OCI-LY3 (cell line): ENCODE measurements around the gene DYNC1LI1.

ENCODE experiments used
- H2AFZ ChIP-seq: fragments of 200-600, 300-600 bp; shearing (Covaris generic); 2 replicates; pipeline ENCODE4 v1.6.0; 2014; ENCODE audit warnings: antibody characterized with exemption, low read depth, low read length
- H3K27ac ChIP-seq: fragments of 200-600, 300-600 bp; sonication (generic); 2 replicates; pipeline ENCODE4 v1.5.1; 2014; ENCODE audit warnings: mild to moderate bottlenecking, low read length, moderate library complexity, mixed read lengths
- H3K27me3 ChIP-seq: fragments of 200-600, 300-600 bp; sonication (generic); 2 replicates; pipeline ENCODE4 v1.6.1; 2014; ENCODE audit warnings: low read depth, low read length, mixed read lengths
- H3K36me3 ChIP-seq: fragments of 200-600, 300-600 bp; sonication (generic); replicated peaks from 2 replicates; pipeline ENCODE3; 2014; ENCODE audit warnings: low read depth, low read length, mixed read lengths
- H3K4me1 ChIP-seq: fragments of 300-600, 200-600 bp; sonication (generic); 2 replicates; pipeline ENCODE4 v1.6.1; 2014; ENCODE audit warnings: low read length, mixed read lengths
- H3K4me2 ChIP-seq: fragments of 200-600, 300-600 bp; sonication (generic); 2 replicates; pipeline ENCODE4 v1.6.1; 2014; ENCODE audit warnings: low read length, mixed read lengths
- H3K4me3 ChIP-seq: fragments of 300-600, 200-600 bp; sonication (generic); 2 replicates; pipeline ENCODE4 v1.5.1; 2014; ENCODE audit warnings: antibody characterized with exemption, mild to moderate bottlenecking, low read length, moderate library complexity
- H3K79me2 ChIP-seq: fragments of 300-600, 200-600 bp; shearing (Covaris generic); 2 replicates; pipeline ENCODE4 v1.6.1; 2014; ENCODE audit warnings: mild to moderate bottlenecking, low read length, mixed read lengths
- H3K9ac ChIP-seq: fragments of 300-600, 200-600 bp; shearing (Covaris generic); 2 replicates; pipeline ENCODE4 v1.6.0; 2014; ENCODE audit warnings: mild to moderate bottlenecking, low read length, moderate library complexity
- H3K9me3 ChIP-seq: fragments of 200-600, 300-600 bp; shearing (Covaris generic); 2 replicates; pipeline ENCODE4 v1.6.1; 2014; ENCODE audit warnings: low read length, mixed read lengths; ENCODE audit not compliant: insufficient read depth
- H4K20me1 ChIP-seq: fragments of 200-600, 300-600 bp; sonication (generic); 2 replicates; pipeline ENCODE4 v1.6.1; 2016; ENCODE audit warnings: low read length, mixed read lengths; ENCODE audit not compliant: insufficient read depth
- CTCF ChIP-seq: fragments of 200-600, 300-600 bp; sonication (generic); IDR thresholded peaks from 2 replicates; pipeline ENCODE4 v1.5.1; 2014; ENCODE audit warnings: antibody characterized with exemption, low read length, low read depth
- EZH2phosphoT487 ChIP-seq: fragments of 200-600 bp; shearing (Covaris generic); IDR thresholded peaks from 2 replicates; pipeline ENCODE4 v1.6.1; 2018; ENCODE audit warnings: antibody characterized with exemption, mixed run types, low read depth

The DYNC1LI1 gene

GRCh38 chr3:32498992-32499391, 71.7 kb downstream of the DYNC1LI1 start:
- Histone ChIP-seq H4K20me1 (peaks cover 4% of the 10 kb centered on the region; the same call in 1 of the 2 replicates), H3K4me3 (no peak overlapping the region), H3K27ac (no peak overlapping the region), H3K4me1 (peaks cover 50% of the 10 kb centered on the region), H3K9me3 (no peaks in the 10 kb centered on the region), H2AFZ (no peak overlapping the region), H3K4me2 (peak overlapping the region; percentile 62; the same call in 1 of the 2 replicates), H3K27me3 (no peaks in the 10 kb centered on the region), H3K79me2 (peaks cover 24% of the 10 kb centered on the region), H3K9ac (no peak overlapping the region), H3K36me3 (peaks cover 6% of the 10 kb centered on the region)
- TF ChIP-seq EZH2phosphoT487, result no peak
- no peak for TF ChIP-seq CTCF

- peak overlapping the region; percentile 24 for H3K4me3 ChIP-seq
- peak overlapping the region; percentile 62 for H3K4me2 ChIP-seq
- H3K79me2 ChIP-seq, result peaks cover 30% of the 10 kb centered on the region
- peaks cover 6% of the 10 kb centered on the region for H3K36me3 ChIP-seq
- peaks cover 57% of the 10 kb centered on the region for H3K4me1 ChIP-seq
- H2AFZ ChIP-seq, result no peak overlapping the region
- TF ChIP-seq CTCF, result no peak
- TF ChIP-seq EZH2phosphoT487, result no peak
- peaks cover 11% of the 10 kb centered on the region; the same call in 1 of the 2 replicates for H4K20me1 ChIP-seq
- peak overlapping the region; percentile 30; the same call in 1 of the 2 replicates for H3K27ac ChIP-seq
- no peaks in the 10 kb centered on the region for H3K27me3 ChIP-seq
- H3K9ac ChIP-seq, result no peak overlapping the region; the same call in 1 of the 2 replicates
- H3K9me3 ChIP-seq, result no peaks in the 10 kb centered on the region
Observed at GRCh38 chr3:32498252-32498651, 72.4 kb downstream of the DYNC1LI1 start.

- no peak for TF ChIP-seq EZH2phosphoT487
- no peak for TF ChIP-seq CTCF
- peaks cover 14% of the 10 kb centered on the region; the same call in 1 of the 2 replicates for H4K20me1 ChIP-seq
- H3K79me2 ChIP-seq, result peaks cover 19% of the 10 kb centered on the region
- no peaks in the 10 kb centered on the region for H3K27me3 ChIP-seq
- H3K9me3 ChIP-seq, result no peaks in the 10 kb centered on the region
- peaks cover 13% of the 10 kb centered on the region for H3K36me3 ChIP-seq
- H3K4me3 ChIP-seq, result no peak overlapping the region
- H3K4me2 ChIP-seq, result no peak overlapping the region
- peaks cover 50% of the 10 kb centered on the region for H3K4me1 ChIP-seq
- H3K27ac ChIP-seq, result no peak overlapping the region
- H2AFZ ChIP-seq, result no peak overlapping the region
- no peak overlapping the region for H3K9ac ChIP-seq
Observed at GRCh38 chr3:32495609-32496008, 75.0 kb downstream of the DYNC1LI1 start.

DNA sequence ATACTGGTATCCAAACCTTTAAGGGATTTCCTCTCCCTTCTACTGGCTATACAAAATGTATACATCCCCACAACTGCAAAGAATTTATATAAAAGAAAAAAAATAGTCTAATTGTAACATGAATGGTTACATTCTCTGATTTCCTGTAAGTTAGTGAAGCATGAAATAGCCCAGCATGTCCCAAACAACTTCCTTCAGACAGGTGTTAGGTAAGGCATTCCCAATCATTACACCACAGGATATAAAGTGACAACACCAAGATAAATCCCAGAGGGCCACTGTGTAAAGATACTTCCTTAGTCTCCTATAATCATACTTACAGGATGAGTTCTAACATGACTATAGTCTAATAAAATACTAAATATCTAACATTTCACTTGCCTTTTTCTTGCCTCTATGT, 75.6 kb downstream of the DYNC1LI1 start:
- Histone ChIP-seq H3K4me3 (no peak overlapping the region), H3K79me2 (peaks cover 18% of the 10 kb centered on the region), H3K9me3 (no peaks in the 10 kb centered on the region), H3K4me2 (no peak overlapping the region), H3K36me3 (peaks cover 11% of the 10 kb centered on the region), H3K27me3 (no peaks in the 10 kb centered on the region), H4K20me1 (peaks cover 14% of the 10 kb centered on the region; the same call in 1 of the 2 replicates), H3K9ac (no peak overlapping the region), H2AFZ (no peak overlapping the region), H3K27ac (no peak overlapping the region), H3K4me1 (peaks cover 50% of the 10 kb centered on the region)
- TF ChIP-seq CTCF (no peak), EZH2phosphoT487 (no peak)
